Gastroesophageal sphincter (tissue), 4 donors: ENCODE results near the gene FPR2. TPM values are rescaled to one million over a fixed set of nuclear protein-coding genes. Genes with fewer than 3 reads are reported as not detected.

ENCODE experiments used
- ATAC-seq: fragments of 150-250 bp; one replicate; pipeline ENCODE4 v1.9.1; 2016; ENCODE audit warnings: mild to moderate bottlenecking, moderate library complexity
- H3K27ac ChIP-seq, 4 donors: fragments of 200-600 bp; sonication (generic) in 3 of 4; 1 replicate in 3 of 4; 2 replicates in 1 of 4; pipeline ENCODE4 v1.5.1; 2016 to 2019
- H3K27me3 ChIP-seq: fragments of 200-600 bp; sonication (generic); one replicate; pipeline ENCODE4 v1.5.1; 2019
- H3K36me3 ChIP-seq, 2 donors: fragments of 200-600 bp; sonication (generic); one replicate each; pipeline ENCODE4 v1.5.1; 2019; ENCODE audit warnings: control low read depth in 1 of 2
- H3K4me1 ChIP-seq, 3 donors: fragments of 200-600 bp; sonication (generic); 1 replicate in 2 of 3; 2 replicates in 1 of 3; pipeline ENCODE4 v1.5.1; 2016 to 2019; ENCODE audit warnings: control low read depth in 2 of 3
- H3K4me3 ChIP-seq, 2 donors: fragments of 200-600 bp; sonication (generic); one replicate each; pipeline ENCODE4 v1.5.1; 2019; ENCODE audit warnings: mild to moderate bottlenecking in 1 of 2, moderate library complexity in 1 of 2
- H3K9me3 ChIP-seq, 3 donors: fragments of 200-600 bp; sonication (generic); one replicate each; pipeline ENCODE4 v1.5.1; 2017 to 2019; ENCODE audit warnings: control low read depth in 2 of 3
- EP300 ChIP-seq: sonication (generic); formaldehyde crosslinking; IDR thresholded peaks from one replicate; pipeline ENCODE4 v1.6.1; 2017; ENCODE audit warnings: antibody characterized with exemption, mild to moderate bottlenecking
- POLR2A ChIP-seq, 2 donors: fragments of 450-650 bp; IDR thresholded peaks; one replicate each; pipeline ENCODE4 v1.6.1; 2017; ENCODE audit warnings: antibody characterized with exemption in 2 of 2, mild to moderate bottlenecking in 2 of 2, moderate library complexity in 1 of 2
- POLR2AphosphoS5 ChIP-seq: sonication (generic); formaldehyde crosslinking; IDR thresholded peaks from one replicate; pipeline ENCODE4 v1.6.1; 2017; ENCODE audit warnings: antibody characterized with exemption
- WGBS, 2 donors: methylation state at CpG; one replicate each; pipeline ENCODE4 v1.1.5; 2018; ENCODE audit warnings: low coverage in 1 of 2; 5-methylcytosine and 5-hydroxymethylcytosine counted together
- total RNA-seq, 4 donors: library from RNA; depleted of rRNA; stranded (reverse); fragments of >200 nt; gene quantifications; one replicate each; pipeline ENCODE4 v1.1.0, GENCODE V29; 2016
- TF ChIP-seq, protein P1 (sequence below), 4 experiments: fragments of 200-600 bp in 2 of 4; fragments of 450-650 bp in 2 of 4; sonication (generic) in 1 of 4; IDR thresholded peaks; one replicate each; pipeline ENCODE4 v1.5.1; 2017 to 2019; ENCODE audit warnings: antibody characterized with exemption in 4 of 4, mild to moderate bottlenecking in 2 of 4, moderate library complexity in 2 of 4

The FPR2 gene
- total RNA-seq, 4 donors from 2014 or later = 1.8 to 2.2 TPM; not detected in 2

- Histone ChIP-seq H3K27ac (no peak overlapping the region), H3K36me3 (no peaks in the 10 kb centered on the region), H3K4me1 (no peaks in the 10 kb centered on the region), H3K27me3 (peaks cover 7% of the 10 kb centered on the region), H3K4me3 (no peak overlapping the region), H3K9me3 (no peaks in the 10 kb centered on the region)
- no peak for TF ChIP-seq POLR2AphosphoS5
- no peak for TF ChIP-seq EP300
- TF ChIP-seq, protein P1, sequence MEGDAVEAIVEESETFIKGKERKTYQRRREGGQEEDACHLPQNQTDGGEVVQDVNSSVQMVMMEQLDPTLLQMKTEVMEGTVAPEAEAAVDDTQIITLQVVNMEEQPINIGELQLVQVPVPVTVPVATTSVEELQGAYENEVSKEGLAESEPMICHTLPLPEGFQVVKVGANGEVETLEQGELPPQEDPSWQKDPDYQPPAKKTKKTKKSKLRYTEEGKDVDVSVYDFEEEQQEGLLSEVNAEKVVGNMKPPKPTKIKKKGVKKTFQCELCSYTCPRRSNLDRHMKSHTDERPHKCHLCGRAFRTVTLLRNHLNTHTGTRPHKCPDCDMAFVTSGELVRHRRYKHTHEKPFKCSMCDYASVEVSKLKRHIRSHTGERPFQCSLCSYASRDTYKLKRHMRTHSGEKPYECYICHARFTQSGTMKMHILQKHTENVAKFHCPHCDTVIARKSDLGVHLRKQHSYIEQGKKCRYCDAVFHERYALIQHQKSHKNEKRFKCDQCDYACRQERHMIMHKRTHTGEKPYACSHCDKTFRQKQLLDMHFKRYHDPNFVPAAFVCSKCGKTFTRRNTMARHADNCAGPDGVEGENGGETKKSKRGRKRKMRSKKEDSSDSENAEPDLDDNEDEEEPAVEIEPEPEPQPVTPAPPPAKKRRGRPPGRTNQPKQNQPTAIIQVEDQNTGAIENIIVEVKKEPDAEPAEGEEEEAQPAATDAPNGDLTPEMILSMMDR (IDR thresholded peaks at IDR 0.05) = no peak
- no peak for TF ChIP-seq POLR2A (IDR thresholded peaks at IDR 0.05)
- ATAC-seq = no peak
- WGBS, 2 donors = 67 to 80% methylated on average over 1 of the region's 1 CpG
These were observed 55.7 kb downstream of the FPR2 start for GRCh38 chr19:51816711-51817110.

GRCh38 chr19:51820011-51820410 lies 59.0 kb downstream of the FPR2 start:
- no peaks in the 10 kb centered on the region for H3K4me1 ChIP-seq
- no peak overlapping the region for H3K4me3 ChIP-seq
- no peak overlapping the region for H3K27ac ChIP-seq
- TF ChIP-seq EP300 = no peak
- no peak for TF ChIP-seq POLR2A (IDR thresholded peaks at IDR 0.05)
- TF ChIP-seq, protein P1 (IDR thresholded peaks at IDR 0.05) = no peak
- no peak for TF ChIP-seq POLR2AphosphoS5
- H3K36me3 ChIP-seq = no peaks in the 10 kb centered on the region
- ATAC-seq = no peak
- H3K27me3 ChIP-seq = no peaks in the 10 kb centered on the region
- WGBS, 2 donors = 42 to 52% methylated on average over 3 of the region's 3 CpGs
- no peaks in the 10 kb centered on the region for H3K9me3 ChIP-seq

Other genes with a start within 250 kb of the FPR2 start
- gene SIGLEC6, start 229.5 kb upstream of the FPR2 start, total RNA-seq = 1 to 10 TPM in 3 of 4 donors, under 1 TPM in 1; 0.59 to 3.9 (median 3.1) TPM
- 10 to 100 TPM in 1 of 4 donors, 1 to 10 TPM in 3; 6.5 to 12.8 (median 7.3) TPM for gene ZNF175, start 189.9 kb upstream of the FPR2 start, total RNA-seq
- gene SIGLEC5, start 130.8 kb upstream of the FPR2 start, total RNA-seq = under 1 TPM in 2 of 4 donors, not detected in 2; 0.67 to 0.94 TPM
- 1 to 10 TPM in 2 of 4 donors, under 1 TPM in 1, not detected in 1; 0.73 to 8.6 (median 1.4) TPM for gene SIGLEC14, start 114.4 kb upstream of the FPR2 start, total RNA-seq
- gene SPACA6, start 67.8 kb upstream of the FPR2 start, total RNA-seq = 10 to 100 TPM in 3 of 4 donors, 1 to 10 TPM in 1; 6.3 to 29.7 (median 18.3) TPM
- 10 to 100 TPM in 1 of 4 donors, 1 to 10 TPM in 1, under 1 TPM in 1, not detected in 1; 0.23 to 15.2 (median 2.2) TPM for gene HAS1, start 37.2 kb upstream of the FPR2 start, total RNA-seq
- gene FPR1, start 9.3 kb upstream of the FPR2 start, total RNA-seq = 10 to 100 TPM in 2 of 4 donors, 1 to 10 TPM in 1, under 1 TPM in 1; 0.93 to 19.8 (median 9.2) TPM
- 10 to 100 TPM in 1 of 4 donors, 1 to 10 TPM in 3; 1.9 to 16.2 (median 6.0) TPM for gene FPR3, start 34.0 kb downstream of the FPR2 start, total RNA-seq
- gene ZNF577, start 126.8 kb downstream of the FPR2 start, total RNA-seq = 10 to 100 TPM in 3 of 4 donors, 1 to 10 TPM in 1; 8.1 to 31.9 (median 15.5) TPM
- 10 to 100 TPM; 10.1 to 16.0 (median 12.9) TPM for gene ZNF649, start 143.8 kb downstream of the FPR2 start, total RNA-seq
- gene ZNF613, start 166.3 kb downstream of the FPR2 start, total RNA-seq = 1 to 10 TPM; 4.6 to 7.7 (median 5.7) TPM
- 10 to 100 TPM; 11.0 to 17.9 (median 16.5) TPM for gene ZNF350, start 225.7 kb downstream of the FPR2 start, total RNA-seq
- gene ZNF615, start 247.0 kb downstream of the FPR2 start, total RNA-seq = 10 to 100 TPM; 11.6 to 29.9 (median 20.0) TPM